ENCODE data around the gene SMR3A. TPM values are rescaled to one million over a fixed set of nuclear protein-coding genes. Genes with fewer than 3 reads are reported as not detected.

The SMR3A gene
- total RNA-seq: not detected

DNA sequence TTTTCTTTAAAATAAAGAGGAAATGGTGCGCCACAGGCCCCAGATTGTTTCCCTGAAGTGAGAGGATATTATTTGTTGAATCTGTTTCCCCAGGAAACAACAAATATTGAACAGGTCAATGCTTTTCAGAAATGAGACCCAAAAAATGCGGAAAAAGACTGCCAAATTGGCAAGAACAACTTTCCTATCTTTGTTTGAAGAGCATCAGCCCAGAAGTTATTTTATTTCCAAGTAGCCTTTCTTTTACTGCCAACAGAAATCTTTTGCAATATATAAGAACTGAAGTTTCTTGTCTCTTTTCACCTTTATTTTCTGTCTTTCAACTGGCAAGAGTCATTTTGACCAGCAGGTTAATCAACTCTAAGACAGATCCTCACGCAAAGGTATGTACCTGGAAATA is at the start of gene SMR3A:
SMR3A (plus strand) TSS at position 301 of the 400 bp plus-strand sequence. CDS start 1,356 bp downstream, outside the sequence.
- DNase-seq (ENCODE audit: extremely low spot score): no peak
- Histone ChIP-seq H3K36me3 (no peaks in the 10 kb centered on the region), H3K27ac (replicated peaks in 1 of 4) (no peak within 1 kb of the TSS), H3K9me3 (no peaks in the 10 kb centered on the region), H3K4me3 (no peak within 1 kb of the TSS), H3K4me1 (no peaks in the 10 kb centered on the region), H3K27me3 (no peaks in the 10 kb centered on the region)
- intact Hi-C loops (cut with DNase I): no loop called here
- TF ChIP-seq POLR2AphosphoS5 (IDR thresholded peaks at IDR 0.05): no peak
- TF ChIP-seq, protein P1, sequence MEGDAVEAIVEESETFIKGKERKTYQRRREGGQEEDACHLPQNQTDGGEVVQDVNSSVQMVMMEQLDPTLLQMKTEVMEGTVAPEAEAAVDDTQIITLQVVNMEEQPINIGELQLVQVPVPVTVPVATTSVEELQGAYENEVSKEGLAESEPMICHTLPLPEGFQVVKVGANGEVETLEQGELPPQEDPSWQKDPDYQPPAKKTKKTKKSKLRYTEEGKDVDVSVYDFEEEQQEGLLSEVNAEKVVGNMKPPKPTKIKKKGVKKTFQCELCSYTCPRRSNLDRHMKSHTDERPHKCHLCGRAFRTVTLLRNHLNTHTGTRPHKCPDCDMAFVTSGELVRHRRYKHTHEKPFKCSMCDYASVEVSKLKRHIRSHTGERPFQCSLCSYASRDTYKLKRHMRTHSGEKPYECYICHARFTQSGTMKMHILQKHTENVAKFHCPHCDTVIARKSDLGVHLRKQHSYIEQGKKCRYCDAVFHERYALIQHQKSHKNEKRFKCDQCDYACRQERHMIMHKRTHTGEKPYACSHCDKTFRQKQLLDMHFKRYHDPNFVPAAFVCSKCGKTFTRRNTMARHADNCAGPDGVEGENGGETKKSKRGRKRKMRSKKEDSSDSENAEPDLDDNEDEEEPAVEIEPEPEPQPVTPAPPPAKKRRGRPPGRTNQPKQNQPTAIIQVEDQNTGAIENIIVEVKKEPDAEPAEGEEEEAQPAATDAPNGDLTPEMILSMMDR (IDR thresholded peaks at IDR 0.05): no peak
- WGBS: 77% methylated on average over 3 of the region's 3 CpGs

DNA sequence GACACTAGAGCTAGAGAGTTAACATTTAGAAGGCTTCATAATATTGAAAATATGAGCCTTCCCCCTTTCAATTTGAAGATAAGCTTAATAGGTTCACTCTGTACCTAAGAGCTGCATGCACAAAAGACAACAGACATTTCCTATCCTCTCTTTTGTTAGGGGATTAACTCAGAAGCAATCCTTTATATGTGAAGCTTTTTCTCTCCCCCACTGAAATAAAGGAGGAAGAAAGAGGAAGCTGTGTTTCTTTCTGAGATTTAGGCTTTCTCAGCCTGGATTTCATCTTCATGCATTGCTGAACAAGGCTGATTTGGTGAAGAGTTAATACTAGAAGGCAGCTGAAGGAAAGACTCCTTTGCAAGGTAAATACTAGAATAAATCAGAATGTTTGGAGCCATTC is 46.8 kb upstream of the SMR3A start:
- no peak overlapping the region for H3K4me3 ChIP-seq
- no peak for DNase-seq (ENCODE audit: extremely low spot score)
- intact Hi-C loops (cut with DNase I): no loop called here
- H3K27me3 ChIP-seq: no peaks in the 10 kb centered on the region
- no peak overlapping the region for H3K27ac ChIP-seq (replicated peaks in 1 of 4)
- no peaks in the 10 kb centered on the region for H3K36me3 ChIP-seq
- TF ChIP-seq POLR2AphosphoS5 (IDR thresholded peaks at IDR 0.05): no peak
- no peaks in the 10 kb centered on the region for H3K4me1 ChIP-seq
- no peaks in the 10 kb centered on the region for H3K9me3 ChIP-seq

DNA sequence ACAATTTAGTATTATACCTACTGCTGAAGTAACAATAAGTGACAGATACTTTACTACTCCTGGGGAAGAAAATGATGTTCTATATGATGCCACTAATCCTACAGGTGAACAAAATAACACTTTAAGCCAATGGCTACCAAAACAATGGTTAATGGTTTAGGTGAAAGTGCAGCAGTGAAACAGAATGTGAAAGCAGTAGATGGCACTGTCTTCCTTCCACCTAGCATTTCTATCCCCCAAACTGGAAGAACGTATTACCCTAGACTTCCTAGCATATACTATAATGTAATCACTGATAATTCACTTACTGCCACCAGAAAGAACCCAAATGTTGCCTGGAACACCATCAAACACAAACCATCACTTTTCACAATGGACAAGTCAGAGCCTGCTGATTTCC is 44.6 kb upstream of the SMR3A start:
- H3K9me3 ChIP-seq: no peaks in the 10 kb centered on the region
- no peak overlapping the region for H3K27ac ChIP-seq (replicated peaks in 1 of 4)
- H3K36me3 ChIP-seq: no peaks in the 10 kb centered on the region
- H3K4me1 ChIP-seq: no peaks in the 10 kb centered on the region
- intact Hi-C loops (cut with DNase I): no loop called here
- no peak for TF ChIP-seq EP300 (IDR thresholded peaks at IDR 0.05)
- TF ChIP-seq, protein P1 (IDR thresholded peaks at IDR 0.05): no peak
- no peak for TF ChIP-seq POLR2A (IDR thresholded peaks at IDR 0.05; ENCODE audit: low read depth)
- no peak for TF ChIP-seq POLR2AphosphoS5 (IDR thresholded peaks at IDR 0.05)
- no peak overlapping the region for H3K4me3 ChIP-seq
- 0% methylated on average over 1 of the region's 1 CpG for WGBS
- H3K27me3 ChIP-seq: no peaks in the 10 kb centered on the region
- no peak for DNase-seq (ENCODE audit: extremely low spot score)

DNA sequence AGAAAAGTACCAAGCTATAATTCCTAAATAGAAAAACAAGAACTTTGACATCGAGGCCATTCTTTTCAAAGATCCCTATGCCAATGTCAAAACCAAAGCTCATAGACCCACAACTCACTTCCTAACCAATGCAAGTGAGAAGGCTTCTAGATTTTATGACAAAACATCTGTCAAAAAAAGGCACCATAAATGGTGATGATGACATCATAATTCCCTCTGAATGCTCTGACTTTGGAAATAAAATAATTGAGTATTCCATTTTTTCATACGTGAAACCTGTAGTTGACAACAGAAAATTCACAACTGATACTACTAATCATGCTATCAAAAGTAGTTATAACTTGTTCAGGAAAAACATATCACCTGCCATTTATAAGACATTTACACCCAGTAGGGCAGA is 34.5 kb upstream of the SMR3A start:
- intact Hi-C loops (cut with DNase I): no loop called here
- TF ChIP-seq POLR2AphosphoS5 (IDR thresholded peaks at IDR 0.05): no peak
- no peak for TF ChIP-seq EP300 (IDR thresholded peaks at IDR 0.05)
- TF ChIP-seq, protein P1 (IDR thresholded peaks at IDR 0.05): no peak
- no peak for TF ChIP-seq POLR2A (IDR thresholded peaks at IDR 0.05; ENCODE audit: low read depth)
- no peak overlapping the region for H3K4me3 ChIP-seq
- H3K36me3 ChIP-seq: no peaks in the 10 kb centered on the region
- no peaks in the 10 kb centered on the region for H3K27me3 ChIP-seq
- no peaks in the 10 kb centered on the region for H3K9me3 ChIP-seq
- no peak for DNase-seq (ENCODE audit: extremely low spot score)
- no peak overlapping the region for H3K27ac ChIP-seq (replicated peaks in 1 of 4)
- 92% methylated on average over 2 of the region's 2 CpGs for WGBS
- H3K4me1 ChIP-seq: no peaks in the 10 kb centered on the region

DNA sequence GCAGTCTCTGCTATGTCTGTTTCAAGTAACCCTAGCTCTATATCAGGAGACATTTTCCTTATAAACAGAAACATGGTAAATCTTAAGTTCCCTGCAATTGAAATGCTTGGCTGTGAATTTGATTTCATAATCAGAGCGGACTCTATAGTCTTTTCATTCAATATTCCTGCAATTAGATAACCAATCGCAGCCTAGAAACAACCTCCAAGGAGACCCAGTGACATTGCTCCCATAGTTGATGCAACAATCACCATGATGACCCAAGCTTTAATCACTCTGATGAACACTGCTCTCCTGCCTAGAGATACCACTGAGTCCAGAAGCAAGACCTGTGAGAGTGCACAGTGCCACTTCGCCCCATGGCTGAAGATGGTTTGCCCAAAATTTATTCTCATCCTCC is 25.9 kb upstream of the SMR3A start, which contains the start of gene CABS1:
CABS1 (plus strand) TSS at position 301 of the 400 bp plus-strand sequence; CDS start at position 360, 59 bp downstream.
- no peak within 1 kb of the TSS for H3K4me3 ChIP-seq
- DNase-seq (ENCODE audit: extremely low spot score): no peak
- intact Hi-C loops (cut with DNase I): no loop called here
- H3K4me1 ChIP-seq: no peaks in the 10 kb centered on the region
- WGBS: 92% methylated on average over 3 of the region's 3 CpGs
- no peaks in the 10 kb centered on the region for H3K27me3 ChIP-seq
- H3K9me3 ChIP-seq: no peaks in the 10 kb centered on the region
- no peak within 1 kb of the TSS for H3K27ac ChIP-seq (replicated peaks in 1 of 4)
- TF ChIP-seq, protein P1 (IDR thresholded peaks at IDR 0.05): no peak
- TF ChIP-seq POLR2AphosphoS5 (IDR thresholded peaks at IDR 0.05) (no peak), POLR2A (IDR thresholded peaks at IDR 0.05; ENCODE audit: low read depth) (no peak), EP300 (IDR thresholded peaks at IDR 0.05) (no peak)
- H3K36me3 ChIP-seq: no peaks in the 10 kb centered on the region

Measured in esophagus muscularis mucosa (tissue), 4 donors.